ENCODE results near the gene ADAMTS19.
"Not testable (repeated sequence)": the region's sequence is repeated elsewhere in the genome, so short reads cannot be mapped to it uniquely, and the experiment has no call there.

The ADAMTS19 gene

DNA sequence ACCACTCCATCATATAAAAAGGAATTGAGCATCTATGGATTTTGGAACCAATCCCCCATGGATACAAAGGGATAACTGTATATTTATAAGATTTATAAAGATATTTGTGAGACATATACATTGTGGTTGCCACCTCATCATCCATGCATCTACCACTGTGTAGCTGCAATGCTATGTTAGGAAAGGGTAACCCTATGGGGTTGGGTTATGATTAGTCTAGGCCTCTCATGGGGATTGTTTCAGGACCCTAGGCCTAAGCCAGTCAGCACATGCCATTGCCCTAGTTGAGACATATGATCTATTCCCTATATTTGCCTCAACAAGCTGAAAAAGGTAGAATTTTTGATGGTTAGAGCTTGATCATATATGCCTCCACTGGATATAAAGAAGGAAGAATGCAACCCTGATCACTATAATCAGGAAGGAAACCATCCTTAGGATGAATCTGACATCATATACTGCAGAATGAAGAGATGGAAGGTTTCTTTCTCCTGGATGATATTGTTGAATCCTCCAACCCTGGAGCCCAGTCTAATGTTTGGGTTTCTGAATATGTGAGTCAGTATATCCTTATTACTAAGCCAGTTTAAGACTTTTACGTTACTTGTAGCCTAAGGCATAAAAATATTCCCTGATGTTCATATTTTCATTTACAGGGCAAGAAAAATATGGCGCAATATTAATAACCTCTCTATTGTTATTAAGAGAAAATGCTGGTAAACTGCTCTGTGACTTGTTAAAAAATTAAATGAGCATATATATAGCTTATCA is 94.2 kb downstream of the ADAMTS19 start:
- intact Hi-C loops (cut with DNase I; ENCODE audit: low total_unique reads), result no loop called here
- no peak overlapping the region for H3K4me3 ChIP-seq
- no peak overlapping the region for H3K27ac ChIP-seq
- no peaks in the 10 kb centered on the region for H3K27me3 ChIP-seq
- no peak for DNase-seq
- H3K4me1 ChIP-seq, result no peaks in the 10 kb centered on the region
- no peaks in the 10 kb centered on the region for H3K9me3 ChIP-seq
- TF ChIP-seq, protein P1, sequence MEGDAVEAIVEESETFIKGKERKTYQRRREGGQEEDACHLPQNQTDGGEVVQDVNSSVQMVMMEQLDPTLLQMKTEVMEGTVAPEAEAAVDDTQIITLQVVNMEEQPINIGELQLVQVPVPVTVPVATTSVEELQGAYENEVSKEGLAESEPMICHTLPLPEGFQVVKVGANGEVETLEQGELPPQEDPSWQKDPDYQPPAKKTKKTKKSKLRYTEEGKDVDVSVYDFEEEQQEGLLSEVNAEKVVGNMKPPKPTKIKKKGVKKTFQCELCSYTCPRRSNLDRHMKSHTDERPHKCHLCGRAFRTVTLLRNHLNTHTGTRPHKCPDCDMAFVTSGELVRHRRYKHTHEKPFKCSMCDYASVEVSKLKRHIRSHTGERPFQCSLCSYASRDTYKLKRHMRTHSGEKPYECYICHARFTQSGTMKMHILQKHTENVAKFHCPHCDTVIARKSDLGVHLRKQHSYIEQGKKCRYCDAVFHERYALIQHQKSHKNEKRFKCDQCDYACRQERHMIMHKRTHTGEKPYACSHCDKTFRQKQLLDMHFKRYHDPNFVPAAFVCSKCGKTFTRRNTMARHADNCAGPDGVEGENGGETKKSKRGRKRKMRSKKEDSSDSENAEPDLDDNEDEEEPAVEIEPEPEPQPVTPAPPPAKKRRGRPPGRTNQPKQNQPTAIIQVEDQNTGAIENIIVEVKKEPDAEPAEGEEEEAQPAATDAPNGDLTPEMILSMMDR (IDR thresholded peaks at IDR 0.05), result no peak
- H3K36me3 ChIP-seq, result no peaks in the 10 kb centered on the region

DNA sequence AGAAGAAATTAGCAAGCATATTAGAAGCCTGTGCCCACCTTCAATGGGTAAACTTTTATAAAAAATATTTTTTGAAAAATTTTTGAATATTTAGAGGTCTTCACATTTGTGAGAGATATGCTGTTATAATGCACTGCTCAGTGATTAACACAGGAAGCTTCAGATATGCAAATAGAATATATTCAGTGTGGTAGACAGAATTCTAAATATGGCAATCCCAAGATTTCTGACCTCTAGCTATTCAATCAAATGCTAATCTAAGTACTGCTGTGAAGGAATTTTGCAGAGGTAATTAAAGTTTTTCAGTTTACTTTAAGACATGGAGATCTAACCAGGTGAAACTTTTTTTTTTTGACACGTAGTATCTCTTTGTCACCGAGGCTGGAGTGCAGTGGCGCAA is 103.5 kb downstream of the ADAMTS19 start:
- TF ChIP-seq, protein P1 (IDR thresholded peaks at IDR 0.05), result no peak
- no peaks in the 10 kb centered on the region for H3K36me3 ChIP-seq
- H3K27ac ChIP-seq, result no peak overlapping the region
- H3K4me1 ChIP-seq, result no peaks in the 10 kb centered on the region
- H3K27me3 ChIP-seq, result no peaks in the 10 kb centered on the region
- no peak for DNase-seq
- H3K9me3 ChIP-seq, result no peaks in the 10 kb centered on the region
- intact Hi-C loops (cut with DNase I; ENCODE audit: low total_unique reads), result no loop called here
- H3K4me3 ChIP-seq, result no peak overlapping the region

DNA sequence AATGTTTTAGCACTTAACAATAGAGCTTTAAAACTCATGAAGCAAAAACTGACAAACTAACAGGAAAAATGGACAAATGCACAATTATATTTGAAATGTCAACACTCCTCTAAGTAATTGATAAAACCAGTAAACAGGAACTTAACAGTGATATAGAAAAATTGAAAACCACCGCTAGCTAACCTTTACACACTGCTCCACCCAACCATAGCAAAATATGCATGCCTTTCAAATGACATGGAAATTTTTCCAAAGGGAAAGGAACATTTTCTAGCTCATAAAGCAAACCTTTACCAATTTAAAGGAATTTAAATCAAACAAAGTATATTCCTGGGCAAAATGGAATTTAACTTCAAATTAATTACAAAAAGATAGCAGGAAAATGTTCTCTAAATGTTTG is 109.2 kb downstream of the ADAMTS19 start:
- Histone ChIP-seq H3K4me1 (no peaks in the 10 kb centered on the region), H3K9me3 (no peaks in the 10 kb centered on the region), H3K27ac (no peak overlapping the region), H3K27me3 (no peaks in the 10 kb centered on the region), H3K4me3 (no peak overlapping the region), H3K36me3 (no peaks in the 10 kb centered on the region)
- intact Hi-C loops (cut with DNase I; ENCODE audit: low total_unique reads), result no loop called here
- TF ChIP-seq, protein P1 (IDR thresholded peaks at IDR 0.05), result no peak
- DNase-seq, result no peak

DNA sequence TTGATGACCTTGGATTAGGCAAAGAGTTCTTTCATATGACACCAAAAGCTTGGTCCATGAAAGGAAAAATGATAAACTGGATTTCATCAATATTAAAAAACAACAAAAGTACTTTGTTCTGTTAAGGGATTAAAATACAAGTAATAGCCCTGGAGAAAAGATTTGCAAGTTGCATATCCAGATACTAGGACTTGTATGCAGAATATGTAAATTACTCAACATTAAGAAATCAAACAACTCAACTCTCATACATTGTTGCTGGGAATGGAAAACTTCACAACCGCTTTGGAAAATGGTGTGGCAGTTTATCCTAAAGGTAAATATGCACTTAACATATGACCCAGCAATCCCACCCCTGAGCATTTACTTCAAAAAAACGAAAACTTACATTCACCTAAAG is 112.0 kb downstream of the ADAMTS19 start:
- TF ChIP-seq, protein P1 (IDR thresholded peaks at IDR 0.05), result no peak
- no peaks in the 10 kb centered on the region for H3K9me3 ChIP-seq
- H3K36me3 ChIP-seq, result no peaks in the 10 kb centered on the region
- H3K4me1 ChIP-seq, result no peaks in the 10 kb centered on the region
- no peak overlapping the region for H3K4me3 ChIP-seq
- intact Hi-C loops (cut with DNase I; ENCODE audit: low total_unique reads), result no loop called here
- H3K27ac ChIP-seq, result no peak overlapping the region
- H3K27me3 ChIP-seq, result no peaks in the 10 kb centered on the region
- no peak for DNase-seq

DNA sequence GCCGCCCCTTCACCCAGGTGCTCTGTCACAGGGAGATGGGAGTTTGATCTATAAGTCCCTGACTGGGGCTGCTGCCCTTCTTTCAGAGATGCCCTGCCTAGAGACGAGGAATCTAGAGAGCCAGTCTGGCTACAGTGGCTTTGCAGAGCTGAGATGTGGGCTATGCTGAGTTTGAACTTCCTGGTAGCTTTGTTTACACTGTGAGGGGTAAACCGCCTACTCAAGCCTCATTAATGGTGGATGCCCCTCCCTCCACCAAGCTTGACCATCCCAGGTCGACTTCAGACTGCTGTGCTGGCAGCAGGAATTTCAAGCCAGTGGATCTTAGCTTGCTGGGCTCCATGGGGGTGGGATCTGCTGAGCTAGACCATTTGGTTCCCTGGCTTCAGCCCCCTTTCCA is 124.4 kb downstream of the ADAMTS19 start:
- intact Hi-C loops (cut with DNase I; ENCODE audit: low total_unique reads); H3K4me1 ChIP-seq; H3K36me3 ChIP-seq; DNase-seq; H3K9me3 ChIP-seq; H3K4me3 ChIP-seq; H3K27me3 ChIP-seq; H3K27ac ChIP-seq: not testable (repeated sequence)

DNA sequence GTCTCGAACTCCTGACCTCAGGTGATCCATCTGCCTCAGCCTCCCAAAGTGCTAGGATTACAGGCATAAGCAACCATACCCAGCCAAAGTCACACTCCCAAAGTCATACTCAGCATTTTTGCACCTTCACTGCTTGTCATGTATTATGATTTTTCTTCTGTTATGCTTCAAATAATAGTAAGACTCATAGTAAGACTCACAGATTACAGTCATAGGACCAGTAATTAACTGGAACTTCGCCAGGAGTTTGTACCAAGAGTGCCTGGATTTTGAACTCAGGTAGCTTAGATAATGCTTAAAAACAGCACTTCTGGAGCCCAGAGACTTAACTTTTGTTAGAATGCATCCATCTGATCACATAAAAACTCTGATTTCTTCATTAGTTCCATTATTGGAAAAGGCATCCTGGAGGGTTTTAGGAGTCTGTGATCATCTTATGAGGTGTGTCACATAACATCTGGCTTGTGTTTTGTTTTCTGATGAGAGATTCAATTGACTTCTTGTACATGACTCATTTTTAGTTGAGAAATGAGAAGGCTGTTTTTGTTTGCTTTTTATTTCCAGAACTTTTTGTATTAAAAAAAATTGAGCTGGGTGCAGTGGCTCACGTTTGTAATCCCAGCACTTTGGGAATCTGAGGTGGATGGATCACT is 131.5 kb downstream of the ADAMTS19 start:
- Histone ChIP-seq H3K4me3 (no peak overlapping the region), H3K4me1 (no peaks in the 10 kb centered on the region), H3K27me3 (no peaks in the 10 kb centered on the region), H3K27ac (no peak overlapping the region), H3K9me3 (no peaks in the 10 kb centered on the region), H3K36me3 (no peaks in the 10 kb centered on the region)
- TF ChIP-seq, protein P1 (IDR thresholded peaks at IDR 0.05), result no peak
- no peak for DNase-seq
- intact Hi-C loops (cut with DNase I; ENCODE audit: low total_unique reads), result no loop called here

Data from tibial artery (tissue), 4 donors.